NCI-H69 (cell line): ENCODE data around the gene SENP8.

Experiments
- DNase-seq: peaks from one replicate; lab custom pipeline; 2025; lab: John Stamatoyannopoulos, UW

Gene SENP8

DNA sequence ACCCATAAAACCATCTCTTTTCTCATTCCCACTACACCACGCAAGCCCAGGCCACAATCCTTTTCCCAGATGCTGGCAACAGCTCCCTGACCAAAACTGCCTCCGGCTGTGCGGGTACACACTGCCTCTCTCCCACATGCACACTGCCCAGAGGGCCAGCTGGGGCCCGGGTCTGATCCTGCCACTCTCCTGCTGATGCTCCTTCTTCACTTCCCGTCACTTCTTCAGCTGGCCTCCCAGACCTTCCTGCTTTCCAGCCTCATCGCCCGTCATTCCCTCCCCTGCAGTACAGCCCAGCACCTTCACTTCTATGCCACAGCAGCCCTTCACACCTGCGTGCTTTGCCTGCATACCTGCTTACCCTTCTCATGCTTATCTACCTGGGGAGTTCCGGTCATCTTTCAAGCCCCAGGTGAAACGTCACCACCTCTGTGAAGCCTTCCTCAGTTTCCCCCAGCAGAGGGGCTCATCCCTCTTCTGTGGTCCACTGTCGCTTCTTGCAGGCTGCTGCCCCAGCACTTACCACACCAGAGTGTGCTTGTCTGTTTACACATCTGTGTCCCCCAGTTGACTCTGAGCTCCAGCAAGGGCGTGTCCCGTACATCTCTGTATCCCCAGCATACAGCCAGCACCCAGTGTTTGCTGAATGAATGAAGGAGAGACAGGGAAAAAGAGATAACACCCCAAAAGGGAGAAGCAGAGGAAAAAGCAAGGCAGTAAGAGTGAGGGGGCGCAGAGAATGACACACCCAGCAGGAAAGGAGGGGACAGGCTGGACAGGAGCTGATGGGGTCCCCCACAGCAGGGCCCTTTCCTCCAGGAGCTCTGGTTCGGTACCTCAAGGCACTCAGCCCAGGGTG lies 57.2 kb downstream of the SENP8 start:
- peak; percentile 17 for DNase-seq

- DNase-seq = no peak
Measured at GRCh38 chr15:72176159-72176558, 58.0 kb downstream of the SENP8 start.

DNA sequence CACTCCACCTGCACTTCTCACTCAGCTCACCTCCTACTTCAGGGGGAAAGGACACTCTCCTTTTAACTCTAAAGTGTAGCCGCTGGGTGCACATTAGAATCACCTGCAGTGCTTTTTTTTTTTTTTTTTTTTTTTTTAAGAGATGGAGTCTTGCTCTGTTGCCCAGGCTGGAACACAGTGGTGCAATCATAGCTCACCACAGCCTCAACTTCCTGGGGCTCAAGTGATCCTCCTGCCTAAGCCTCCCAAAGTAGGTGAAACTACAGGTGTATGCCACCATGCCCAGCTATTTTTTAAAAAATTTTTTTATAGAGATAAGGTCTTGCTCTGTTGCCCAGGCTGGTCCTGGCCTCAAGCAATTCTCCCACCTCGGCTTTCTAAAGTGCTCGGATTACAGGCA lies 58.5 kb downstream of the SENP8 start:
- DNase-seq = no peak

GRCh38 chr15:72178976-72179585 lies 60.9 kb downstream of the SENP8 start:
- DNase-seq = no peak

DNA sequence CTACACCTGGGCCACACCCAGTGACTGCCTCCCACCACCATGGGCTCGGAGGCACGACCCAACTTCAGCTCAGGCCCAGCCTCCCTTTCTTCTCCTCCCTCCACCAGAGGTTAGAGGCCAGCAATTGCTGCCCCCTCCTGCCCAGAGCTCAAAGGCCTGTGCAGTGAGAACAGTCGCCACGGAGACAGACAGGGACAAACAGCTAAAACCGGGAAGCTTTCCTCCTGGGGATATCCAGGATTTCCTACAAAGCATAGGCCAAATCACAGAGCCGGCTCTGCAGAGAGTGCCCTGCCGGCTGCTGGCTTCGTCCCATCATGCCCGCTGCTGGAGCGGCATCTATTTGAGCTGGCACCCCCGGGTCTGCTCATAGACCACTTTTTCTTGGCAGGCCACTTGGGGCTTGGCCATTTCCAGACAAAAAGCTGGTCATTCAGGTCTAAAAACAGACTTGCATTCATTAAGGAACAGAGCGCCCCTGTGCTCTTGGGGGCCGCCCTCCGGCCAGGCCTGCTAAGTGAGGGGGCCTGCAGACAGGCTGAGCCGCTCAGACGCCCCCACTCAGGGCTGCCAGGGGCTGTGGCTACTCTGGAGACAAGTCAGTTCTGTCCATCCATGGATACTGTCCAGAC lies 61.9 kb downstream of the SENP8 start:
- DNase-seq = peak; percentile 45

GRCh38 chr15:72180761-72181324 lies 62.6 kb downstream of the SENP8 start:
- no peak for DNase-seq

DNA sequence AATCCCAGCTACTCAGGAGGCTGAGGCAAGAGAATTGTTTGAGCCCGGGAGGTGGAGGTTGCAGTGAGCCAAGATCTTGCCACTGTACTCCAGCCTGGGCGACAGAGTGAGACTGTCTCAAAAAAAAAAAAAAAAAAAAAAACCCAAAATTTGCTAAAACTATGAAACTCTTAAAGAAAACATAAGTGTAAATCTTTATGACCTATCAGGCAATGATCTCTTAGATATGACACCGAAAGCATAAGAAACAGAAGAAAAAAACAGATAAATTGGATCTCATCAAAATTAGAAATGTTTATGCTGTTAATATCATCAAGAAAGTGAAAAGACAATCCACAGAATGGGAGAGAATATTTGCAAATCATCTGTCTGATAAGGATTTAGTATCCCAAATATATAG lies 64.0 kb downstream of the SENP8 start:
- DNase-seq = no peak

GRCh38 chr15:72182673-72183072 lies 64.5 kb downstream of the SENP8 start:
- DNase-seq = peak; percentile 21

GRCh38 chr15:72183781-72184164 lies 65.6 kb downstream of the SENP8 start:
- DNase-seq = no peak

DNA sequence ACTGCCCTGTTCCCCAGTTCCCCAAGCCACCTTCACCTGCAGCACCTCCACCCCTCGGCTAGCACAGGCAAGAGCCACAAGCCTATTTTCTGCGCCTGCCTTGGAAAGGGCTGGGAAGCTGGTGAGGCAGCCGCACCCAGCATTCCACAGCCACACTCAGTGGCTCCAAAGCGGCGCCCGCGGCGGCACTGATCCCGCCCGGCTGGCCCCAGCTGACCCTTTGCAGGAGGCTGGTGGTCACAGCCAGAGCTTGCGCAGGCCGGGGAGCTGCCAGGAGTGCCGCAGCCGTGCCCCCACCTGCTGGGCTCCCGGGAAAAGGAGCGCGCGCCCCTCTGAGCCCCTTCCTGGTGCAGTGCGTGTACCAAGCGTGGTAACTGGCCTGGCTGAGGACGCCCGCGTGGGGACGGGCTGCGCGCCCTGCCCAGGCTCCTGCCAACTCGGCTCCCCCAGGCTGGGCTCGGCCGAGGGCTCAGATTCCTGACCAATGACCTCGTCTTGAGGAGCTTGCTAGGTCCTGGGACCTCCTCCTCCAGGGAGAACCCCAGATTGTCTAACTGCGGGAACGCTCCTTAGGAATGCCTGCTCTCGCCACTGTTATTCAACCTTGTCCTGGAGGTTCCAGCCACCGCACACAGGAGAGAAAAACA lies 66.1 kb downstream of the SENP8 start:
- peak; percentile 41 for DNase-seq

DNA sequence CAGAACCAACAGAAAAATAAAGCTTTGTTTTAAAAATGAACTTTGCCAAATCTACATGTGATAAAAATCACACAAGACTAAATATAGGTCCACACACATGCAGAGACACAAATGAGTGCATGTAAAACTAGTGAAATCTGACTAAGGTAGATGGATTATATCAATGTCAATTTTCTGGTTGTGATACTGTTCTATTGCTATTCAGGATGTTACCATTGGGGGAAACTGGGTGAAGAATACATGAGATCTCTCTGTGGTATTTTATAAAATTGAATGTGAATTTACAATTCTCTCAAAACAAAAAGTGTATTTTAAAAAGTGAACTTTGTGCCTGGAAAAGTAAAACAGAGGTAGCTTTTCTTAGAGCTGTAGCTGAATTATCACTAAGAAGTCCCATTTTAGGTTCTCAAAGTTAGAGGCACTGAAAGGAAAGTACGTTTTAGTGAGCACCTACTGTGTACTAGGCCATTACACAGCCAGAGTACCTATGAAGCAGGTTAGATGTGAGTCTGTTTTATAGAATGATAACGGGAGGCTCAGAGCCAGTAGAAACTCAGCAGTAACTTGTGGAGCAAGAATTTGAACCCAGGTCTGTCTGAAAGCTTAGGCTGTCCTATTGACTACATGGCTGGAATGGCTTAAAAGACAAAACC lies 71.2 kb downstream of the SENP8 start:
- DNase-seq = no peak

DNA sequence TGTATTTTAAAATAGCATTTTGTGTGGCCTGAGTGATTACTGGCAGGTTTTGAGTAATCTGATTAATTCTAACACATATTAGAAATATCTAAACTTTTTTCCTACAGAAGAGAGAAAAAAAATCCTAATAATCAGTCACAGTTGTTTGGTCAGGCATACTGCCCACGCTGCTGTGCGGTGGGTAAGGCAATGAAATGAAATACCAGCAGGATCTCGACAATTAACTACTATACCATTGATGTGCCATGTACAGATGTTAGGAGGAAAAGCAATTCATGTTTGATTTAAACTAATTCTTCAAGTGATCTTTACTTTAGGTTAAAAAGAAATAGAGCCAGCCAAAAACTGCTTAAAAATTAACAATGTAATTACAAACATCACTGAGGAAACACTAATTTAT lies 74.2 kb downstream of the SENP8 start:
- DNase-seq = peak; percentile 12
